Hematopoietic multipotent progenitor cell treated with erythropoietin and hydrocortisone succinate and interleukin-3 and kit ligand, for 4 days (in vitro differentiated cells): ENCODE measurements around the gene SETD9.

Experiments
- DNase-seq: peaks from one replicate; pipeline ENCODE4 v3.0.0-alpha.2; 2015

SETD9 gene, protein sequence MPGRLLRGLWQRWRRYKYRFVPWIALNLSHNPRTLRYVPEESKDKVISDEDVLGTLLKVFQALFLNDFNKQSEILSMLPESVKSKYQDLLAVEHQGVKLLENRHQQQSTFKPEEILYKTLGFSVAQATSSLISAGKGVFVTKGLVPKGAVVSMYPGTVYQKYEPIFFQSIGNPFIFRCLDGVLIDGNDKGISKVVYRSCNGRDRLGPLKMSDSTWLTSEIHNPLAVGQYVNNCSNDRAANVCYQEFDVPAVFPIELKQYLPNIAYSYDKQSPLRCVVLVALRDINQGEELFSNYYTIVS

DNA sequence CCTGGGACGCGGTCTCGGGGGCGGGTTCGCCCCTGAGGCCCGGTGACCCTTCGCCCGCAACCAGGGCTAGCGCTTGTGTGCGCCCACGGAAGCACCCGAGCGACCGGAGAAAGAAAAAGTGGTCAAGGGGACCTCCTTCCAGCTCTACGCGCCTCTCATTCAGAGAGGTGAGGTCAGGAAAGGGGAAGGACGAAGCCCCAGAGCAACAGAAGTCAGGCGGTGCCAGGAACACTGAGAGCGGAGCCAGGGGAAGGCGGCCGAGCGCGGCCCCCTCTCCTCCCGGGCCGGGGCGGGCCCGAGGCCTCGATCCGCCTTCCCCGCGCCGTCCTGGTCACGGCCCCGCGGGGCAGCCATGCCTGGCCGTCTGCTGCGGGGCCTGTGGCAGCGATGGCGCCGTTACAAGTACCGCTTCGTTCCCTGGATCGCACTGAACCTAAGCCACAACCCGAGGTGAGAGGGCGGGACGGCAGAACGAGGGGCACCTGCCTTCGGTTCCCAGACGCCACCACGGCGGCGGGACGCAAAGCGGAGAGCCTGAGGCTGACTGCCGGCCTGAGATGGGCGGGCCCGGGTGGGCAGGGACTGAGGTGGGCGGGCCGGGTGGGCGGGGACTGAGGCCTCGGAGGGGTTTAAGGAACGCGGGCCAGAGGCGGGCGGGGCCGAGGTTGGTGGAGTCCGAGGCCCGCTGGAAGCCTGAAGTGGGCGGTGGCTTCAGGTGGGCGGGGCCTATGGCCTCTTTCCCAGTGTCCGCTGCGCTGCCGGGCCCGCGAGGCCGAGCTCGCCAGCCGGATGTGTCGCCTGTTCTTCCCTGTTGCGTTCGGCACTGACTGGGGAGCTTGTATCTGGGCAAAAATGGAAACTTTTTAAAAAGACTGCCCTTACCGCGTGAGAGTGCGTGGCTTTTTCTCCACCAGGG is at the start of gene SETD9:
SETD9 (plus strand) TSS at position 303 of the 916 bp plus-strand sequence; CDS start at position 353, 50 bp downstream.
- peak; percentile 99 for DNase-seq

- DNase-seq = no peak
Observed at GRCh38 chr5:56861893-56862485, 47.4 kb upstream of the SETD9 start.

- DNase-seq = no peak
Observed at GRCh38 chr5:56862909-56863308, 46.5 kb upstream of the SETD9 start.

DNA sequence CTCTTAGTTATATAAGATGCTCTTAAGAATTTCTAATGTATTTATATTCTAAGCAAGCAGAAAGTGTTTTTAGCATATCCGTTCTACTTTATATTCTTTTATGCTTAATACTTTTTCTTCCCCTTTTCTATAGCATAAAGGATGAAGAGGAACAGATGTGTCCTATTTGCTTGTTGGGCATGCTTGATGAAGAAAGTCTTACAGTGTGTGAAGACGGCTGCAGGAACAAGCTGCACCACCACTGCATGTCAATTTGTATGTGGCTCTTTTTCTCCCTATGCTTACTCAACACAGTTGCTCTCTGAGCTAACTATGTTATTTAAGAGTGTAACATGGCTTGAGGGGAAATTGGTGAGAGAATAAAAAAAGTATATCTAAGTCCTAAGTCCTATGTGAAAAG is 37.6 kb upstream of the SETD9 start:
- DNase-seq = peak; percentile 59

DNA sequence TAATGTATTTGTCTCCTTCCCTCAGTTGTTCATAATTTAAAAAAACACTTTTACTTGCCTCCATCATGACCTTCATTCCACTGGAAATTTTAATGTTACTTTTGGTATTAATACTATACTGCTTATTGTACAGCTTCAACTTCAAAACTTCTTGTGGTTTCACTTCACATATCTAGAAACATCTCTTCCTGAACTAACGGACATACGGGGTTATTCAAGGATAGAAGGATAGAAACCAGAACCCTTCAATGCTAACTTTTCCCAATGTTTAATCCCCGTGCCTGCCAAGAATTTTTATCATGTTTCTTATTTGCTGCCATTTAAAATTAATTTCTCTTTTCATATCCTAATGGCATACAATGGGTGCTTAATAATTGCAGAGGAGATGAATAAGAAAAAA is 36.3 kb upstream of the SETD9 start:
- peak; percentile 20 for DNase-seq

- peak; percentile 60 for DNase-seq
Observed at GRCh38 chr5:56876327-56876726, 33.1 kb upstream of the SETD9 start.

DNA sequence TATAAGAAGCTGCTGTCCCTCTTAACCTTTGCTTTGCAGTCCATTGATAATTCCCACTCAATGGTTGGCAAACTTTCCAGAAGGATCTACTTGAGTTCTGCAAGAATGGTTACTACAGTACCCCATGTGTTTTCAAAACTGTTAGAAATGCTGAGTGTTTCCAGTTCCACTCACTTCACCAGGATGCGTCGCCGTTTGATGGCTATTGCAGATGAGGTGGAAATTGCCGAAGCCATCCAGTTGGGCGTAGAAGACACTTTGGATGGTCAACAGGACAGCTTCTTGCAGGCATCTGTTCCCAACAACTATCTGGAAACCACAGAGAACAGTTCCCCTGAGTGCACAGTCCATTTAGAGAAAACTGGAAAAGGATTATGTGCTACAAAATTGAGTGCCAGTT is 27.8 kb upstream of the SETD9 start:
- DNase-seq = no peak

DNA sequence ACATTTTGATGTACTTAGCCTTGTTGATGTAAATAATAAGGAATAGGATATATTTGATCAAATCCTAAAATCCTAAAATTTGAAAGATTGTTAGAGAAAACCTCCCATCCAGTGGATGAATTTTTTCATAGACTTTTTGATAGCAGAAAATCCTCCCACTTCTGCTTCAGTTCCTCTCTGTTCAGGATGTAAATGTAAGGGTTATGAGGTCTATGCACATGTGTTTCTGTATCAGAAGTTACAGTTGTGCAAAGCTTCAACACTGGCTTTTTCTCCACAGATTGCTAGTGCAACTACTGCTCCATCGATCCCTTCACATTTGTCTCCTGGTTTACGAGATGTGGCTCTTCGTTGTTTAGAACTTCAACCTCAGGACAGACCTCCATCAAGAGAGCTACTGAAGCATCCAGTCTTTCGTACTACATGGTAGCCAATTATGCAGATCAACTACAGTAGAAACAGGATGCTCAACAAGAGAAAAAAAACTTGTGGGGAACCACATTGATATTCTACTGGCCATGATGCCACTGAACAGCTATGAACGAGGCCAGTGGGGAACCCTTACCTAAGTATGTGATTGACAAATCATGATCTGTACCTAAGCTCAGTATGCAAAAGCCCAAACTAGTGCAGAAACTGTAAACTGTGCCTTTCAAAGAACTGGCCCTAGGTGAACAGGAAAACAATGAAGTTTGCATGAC is 16.0 kb upstream of the SETD9 start:
- DNase-seq = no peak

DNA sequence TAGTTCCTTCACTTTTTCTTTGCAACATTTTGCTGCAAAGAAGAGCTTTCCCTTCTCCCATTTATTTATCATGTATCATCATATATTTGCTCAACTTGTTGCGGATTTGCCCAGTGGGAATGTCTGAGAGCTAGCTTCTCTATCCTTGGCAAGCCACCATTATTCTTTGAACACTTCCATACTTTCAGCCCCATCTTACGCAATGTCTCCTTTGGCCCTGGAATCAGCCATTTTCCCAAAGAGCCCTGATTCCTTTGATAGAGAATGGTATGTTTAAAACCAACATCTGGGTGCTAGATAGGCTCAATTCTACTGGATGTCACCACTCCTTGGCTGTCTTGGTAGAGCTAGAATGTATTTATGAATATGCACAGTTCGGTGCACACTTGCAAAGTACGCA is 12.6 kb upstream of the SETD9 start:
- DNase-seq = no peak

GRCh38 chr5:56898213-56898612 is 11.2 kb upstream of the SETD9 start:
- DNase-seq = no peak

- DNase-seq = peak; percentile 25
Observed at GRCh38 chr5:56900395-56900794, 9.0 kb upstream of the SETD9 start.

DNA sequence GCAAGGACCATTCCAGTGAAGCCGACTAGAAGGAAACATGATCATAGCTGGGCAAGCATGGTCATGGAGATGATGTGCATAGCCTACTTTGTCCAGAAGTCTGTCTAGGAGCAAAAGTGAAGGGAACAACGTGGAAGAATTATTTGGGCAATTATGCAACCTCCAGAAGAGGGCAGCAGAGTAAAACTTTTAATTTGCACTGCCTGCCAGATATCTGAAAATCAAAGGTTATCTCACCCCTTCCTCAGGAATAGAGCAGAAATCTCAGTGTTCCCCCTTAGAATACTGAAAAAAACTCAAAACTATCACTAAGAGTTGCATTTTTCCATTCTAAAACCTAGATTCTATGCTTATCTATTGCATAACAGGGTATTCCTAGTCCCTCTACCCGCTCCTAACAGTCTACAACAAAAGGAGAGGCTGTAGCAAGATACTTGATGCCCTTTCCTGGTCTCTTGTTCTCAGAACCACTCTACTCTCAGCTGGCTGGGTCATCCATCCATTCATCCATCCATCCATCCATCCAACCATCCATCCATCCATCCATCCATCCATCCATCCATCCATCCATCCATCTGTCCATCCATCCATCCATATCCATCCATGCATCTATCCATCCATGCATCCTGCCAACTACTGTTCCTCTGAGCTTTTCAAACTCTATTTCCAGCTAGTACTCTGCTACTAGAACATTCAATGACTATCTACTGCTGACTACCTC is 8.4 kb upstream of the SETD9 start:
- peak; percentile 73 for DNase-seq

DNA sequence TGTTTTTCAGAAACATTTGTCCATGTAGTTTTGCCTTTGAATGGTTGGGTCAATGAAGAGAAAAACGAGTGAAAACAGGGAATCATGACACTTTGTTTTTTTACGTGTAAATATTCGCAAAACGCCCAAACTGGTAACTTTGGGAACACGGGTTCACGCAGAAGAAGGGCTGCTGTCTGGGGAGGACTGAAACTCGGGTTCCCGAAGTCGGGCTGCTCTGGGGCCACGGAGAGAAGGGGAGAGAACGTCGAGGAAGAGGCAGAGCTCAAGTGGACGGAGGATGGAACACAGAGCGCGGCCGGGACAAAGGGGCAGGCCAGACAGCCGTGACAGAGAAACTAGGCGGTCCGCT is 478 bp upstream of the SETD9 start:
- DNase-seq = no peak

DNA sequence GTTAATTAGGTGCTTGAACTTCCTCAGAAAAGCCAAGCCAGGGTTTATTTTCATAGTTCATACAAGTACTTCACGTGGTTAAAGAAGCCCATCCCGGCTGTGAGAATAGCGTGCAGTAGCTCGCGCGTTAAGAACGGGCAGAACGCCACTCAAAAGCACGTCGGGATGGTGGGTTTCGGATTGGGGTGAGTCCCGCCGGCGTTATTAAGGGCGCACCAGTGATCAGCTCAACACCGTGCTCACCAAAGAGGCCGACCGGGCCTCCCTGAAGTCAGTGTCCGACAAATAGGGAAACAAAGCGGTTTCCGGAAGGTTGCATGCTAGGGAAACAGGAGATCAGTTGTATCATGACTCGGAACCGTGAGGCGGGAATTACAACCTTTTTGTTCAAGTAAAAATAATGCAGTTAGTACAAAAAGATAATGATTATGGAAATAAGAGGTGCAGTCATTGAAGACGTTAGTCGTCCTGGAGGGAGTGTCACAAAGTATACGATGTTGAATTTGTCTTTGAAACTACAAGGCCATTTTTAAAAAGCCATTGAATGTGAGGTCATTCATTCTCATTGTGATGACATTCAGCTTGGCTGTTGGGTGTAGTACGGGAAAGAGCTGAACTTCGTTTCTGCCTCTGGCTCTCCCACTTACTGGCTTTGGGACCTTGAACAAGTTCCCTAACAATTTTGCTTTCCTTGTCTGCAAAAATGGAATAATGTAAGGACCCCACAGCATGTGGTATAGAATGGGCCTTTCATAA is 992 bp downstream of the SETD9 start:
- DNase-seq = no peak

- no peak for DNase-seq
Observed at GRCh38 chr5:56913766-56914165, 4.4 kb downstream of the SETD9 start.

DNA sequence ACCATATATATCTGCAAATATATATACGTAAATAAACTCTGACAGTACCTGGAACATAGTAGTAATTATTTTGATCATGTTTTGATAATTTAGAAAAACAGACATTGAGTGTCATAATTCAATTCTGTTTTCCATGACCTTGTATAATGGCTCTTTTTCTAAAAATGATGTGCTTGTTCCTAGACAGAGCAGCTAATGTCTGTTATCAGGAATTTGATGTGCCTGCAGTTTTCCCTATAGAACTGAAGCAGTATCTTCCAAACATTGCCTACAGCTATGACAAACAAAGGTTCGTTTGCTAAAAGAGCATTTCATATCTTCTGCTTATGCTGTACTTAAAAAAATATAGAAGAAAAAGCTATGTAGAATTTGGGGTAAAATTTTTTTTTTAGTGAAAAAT is 5.3 kb downstream of the SETD9 start:
- DNase-seq = no peak

GRCh38 chr5:56917534-56917933 is 8.1 kb downstream of the SETD9 start:
- no peak for DNase-seq

DNA sequence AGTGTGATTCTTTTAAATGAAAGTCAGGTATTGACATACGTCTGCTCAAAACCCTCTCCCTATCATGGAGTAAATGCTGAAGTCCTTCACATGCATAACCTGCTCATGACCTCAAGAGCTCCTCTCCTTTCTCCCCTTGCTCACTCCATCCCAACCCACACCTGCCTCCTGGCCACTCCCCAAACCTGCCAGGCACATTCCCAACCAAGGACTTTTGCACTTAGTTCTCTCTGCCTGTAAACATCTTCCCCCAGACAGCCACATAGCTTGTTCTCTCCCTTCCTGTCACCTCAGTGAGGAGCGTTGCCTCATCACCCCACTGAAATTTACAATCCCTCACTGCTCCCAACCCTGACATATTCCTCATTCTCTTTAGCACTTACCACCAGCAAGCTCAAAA is 8.7 kb downstream of the SETD9 start:
- DNase-seq = no peak

- DNase-seq = no peak
Observed at GRCh38 chr5:56919942-56920662, 10.7 kb downstream of the SETD9 start.

DNA sequence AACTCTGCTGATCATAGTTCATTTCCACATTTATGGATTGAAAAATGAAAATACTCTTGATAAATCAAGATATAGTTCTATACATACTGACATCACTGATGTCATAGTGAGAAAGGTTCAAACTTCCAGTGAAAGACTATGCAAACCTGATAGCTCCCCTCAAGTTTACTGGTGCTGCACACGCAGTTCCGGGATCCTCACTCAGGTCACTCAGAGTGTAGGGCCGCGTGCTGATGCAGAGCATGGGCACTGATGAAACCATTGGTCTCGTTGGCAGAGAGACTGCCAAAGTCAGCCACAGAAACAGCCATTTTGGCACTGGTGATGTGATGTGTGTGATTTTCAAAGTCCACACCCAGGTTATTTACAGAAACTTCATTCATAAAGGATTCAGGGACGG is 13.5 kb downstream of the SETD9 start:
- no peak for DNase-seq

DNA sequence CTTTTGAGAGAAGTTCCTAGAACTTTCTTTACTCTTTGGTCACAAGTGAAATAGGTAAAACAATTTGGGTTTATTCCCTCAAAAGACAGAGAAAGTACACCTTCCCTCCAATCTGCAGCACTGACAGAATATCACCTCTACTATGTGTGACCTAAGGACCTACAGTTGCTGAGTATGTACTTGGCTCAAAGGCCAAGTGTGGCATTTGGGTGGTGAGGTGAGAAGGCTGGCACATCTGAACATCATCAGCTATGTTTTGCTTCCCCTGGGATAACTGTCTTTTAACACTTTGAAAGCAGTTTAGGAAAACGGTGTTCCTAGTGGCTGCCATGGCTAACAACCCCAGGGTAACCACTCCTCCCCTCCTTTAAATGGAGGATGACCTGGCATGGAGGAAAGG is 24.9 kb downstream of the SETD9 start:
- DNase-seq = no peak
